HPDE6-E6E7 (cell line): ENCODE data around the gene LCMT2.
A peak's percentile ranks its signal among the peaks of the same experiment; 100 is the strongest.

Source experiments
- DNase-seq: peaks from one replicate; pipeline ENCODE4 v3.0.0; 2011; ENCODE audit warnings: missing footprints; ENCODE audit errors: extremely low spot score

LCMT2 gene

GRCh38 chr15:43329960-43330779, at the start of gene LCMT2:
TSS of gene LCMT2 (minus strand) at chr15:43330573. CDS start at chr15:43330489, 84 bp downstream.
- DNase-seq: peak; percentile 88

GRCh38 chr15:43378601-43379000, 48.2 kb upstream of the LCMT2 start:
- no peak for DNase-seq

- DNase-seq: peak; percentile 32
Observed at GRCh38 chr15:43376017-43376705, 45.8 kb upstream of the LCMT2 start.

GRCh38 chr15:43370975-43371974, 40.9 kb upstream of the LCMT2 start, which contains the start of the genes TUBGCP4 and ZSCAN29:
TSS of gene TUBGCP4 (plus strand) at chr15:43371101. CDS start at chr15:43371355, 254 bp downstream.
TSS of gene ZSCAN29 (minus strand) at chr15:43371043. CDS start at chr15:43369913, 1,130 bp downstream.
- DNase-seq: peak; percentile 85

- DNase-seq: peak; percentile 28
Observed at GRCh38 chr15:43370310-43370974, 40.1 kb upstream of the LCMT2 start.

GRCh38 chr15:43361313-43361903, 31.0 kb upstream of the LCMT2 start:
- DNase-seq: no peak

- no peak for DNase-seq
Observed at GRCh38 chr15:43360821-43361220, 30.4 kb upstream of the LCMT2 start.

- DNase-seq: no peak
Observed at GRCh38 chr15:43352693-43353382, 22.5 kb upstream of the LCMT2 start.

GRCh38 chr15:43347114-43347513, 16.7 kb upstream of the LCMT2 start:
- DNase-seq: no peak

GRCh38 chr15:43346305-43346704, 15.9 kb upstream of the LCMT2 start:
- no peak for DNase-seq

GRCh38 chr15:43330780-43331087, 361 bp upstream of the LCMT2 start:
- DNase-seq: no peak

GRCh38 chr15:43329217-43329959, 985 bp downstream of the LCMT2 start:
- peak; percentile 19 for DNase-seq

- no peak for DNase-seq
Observed at GRCh38 chr15:43325039-43325684, 5.2 kb downstream of the LCMT2 start.

- DNase-seq: no peak
Observed at GRCh38 chr15:43318990-43319771, 11.2 kb downstream of the LCMT2 start.

GRCh38 chr15:43317566-43318184, 12.7 kb downstream of the LCMT2 start:
- no peak for DNase-seq

- DNase-seq: no peak
Observed at GRCh38 chr15:43316971-43317346, 13.4 kb downstream of the LCMT2 start.
